PC-3 (cell line): ENCODE data around the gene LLPH. TPM values are rescaled to one million over a fixed set of nuclear protein-coding genes. Genes with fewer than 3 reads are reported as not detected.

Experiments used
- ATAC-seq: fragments of 200-7000 bp; cut with Tn5 transposase; 2 replicates; pipeline ENCODE4 v1.9.1; 2020; ENCODE audit warnings: mild to moderate bottlenecking, moderate library complexity
- BruUV-seq: library from RNA; stranded (reverse); fragments of 400-500 nt; replicated peaks from 2 replicates; lab custom pipeline; 2021; lab: Mats Ljungman, UMichigan
- CTCF ChIA-PET: fragments of 300-600 bp; sonication (Branson Sonifier 250); formaldehyde crosslinking; loops from one replicate; lab custom pipeline; 2022; ENCODE audit warnings: antibody characterized with exemption; lab: Charles Lee
- POLR2A ChIA-PET: fragments of 300-600 bp; sonication (Branson Sonifier 250); formaldehyde crosslinking; loops from one replicate; lab custom pipeline; 2022; ENCODE audit warnings: antibody characterized with exemption; ENCODE audit not compliant: unreplicated experiment; lab: Charles Lee
- DNase-seq: peaks from one replicate; pipeline ENCODE4 v3.0.0-alpha.2; 2015
- H2AFZ ChIP-seq: fragments of 300-600 bp; sonication (generic); 2 replicates; pipeline ENCODE4 v1.6.0; 2016; ENCODE audit warnings: antibody characterized with exemption, low read length
- H3F3A ChIP-seq: fragments of 300-600 bp; sonication (generic); one replicate; pipeline ENCODE4 v1.6.0; 2017; ENCODE audit warnings: antibody characterized with exemption, low read length, control low read depth, mild to moderate bottlenecking; ENCODE audit not compliant: unreplicated experiment
- H3K27ac ChIP-seq: fragments of 300-600 bp; sonication (generic); 2 replicates; pipeline ENCODE4 v1.5.1; 2016; ENCODE audit warnings: mild to moderate bottlenecking, low read length
- H3K27me3 ChIP-seq: fragments of 300-600 bp; sonication (generic); 2 replicates; pipeline ENCODE4 v1.6.1; 2016; ENCODE audit warnings: low read length, mixed read lengths
- H3K36me3 ChIP-seq: fragments of 300-600 bp; sonication (generic); 2 replicates; pipeline ENCODE4 v1.6.1; 2016; ENCODE audit warnings: low read depth, mixed run types, low read length, mixed read lengths
- H3K4me1 ChIP-seq: fragments of 300-600 bp; sonication (generic); 2 replicates; pipeline ENCODE4 v1.5.1; 2016; ENCODE audit warnings: low read length; ENCODE audit not compliant: insufficient read depth
- H3K4me2 ChIP-seq: fragments of 300-600 bp; sonication (generic); 2 replicates; pipeline ENCODE4 v1.6.0; 2016; ENCODE audit warnings: low read length
- H3K4me3 ChIP-seq: fragments of 300-600 bp; sonication (generic); 2 replicates; pipeline ENCODE4 v1.5.1; 2016; ENCODE audit warnings: mild to moderate bottlenecking, low read length, mixed read lengths
- H3K79me2 ChIP-seq: fragments of 300-600 bp; sonication (generic); 2 replicates; pipeline ENCODE4 v1.6.1; 2017; ENCODE audit warnings: low read length, mixed read lengths
- H3K9ac ChIP-seq: fragments of 300-600 bp; sonication (generic); 2 replicates; pipeline ENCODE4 v1.6.0; 2016; ENCODE audit warnings: mild to moderate bottlenecking, low read length
- H3K9me2 ChIP-seq: fragments of 300-600 bp; sonication (generic); replicated peaks from 2 replicates; pipeline ENCODE4 v1.6.1; 2016; ENCODE audit warnings: mixed run types, low read length, mixed read lengths
- H3K9me3 ChIP-seq: fragments of 300-600 bp; sonication (generic); 2 replicates; pipeline ENCODE4 v1.6.1; 2016; ENCODE audit warnings: low read length, mixed read lengths
- H4K20me1 ChIP-seq: fragments of 300-600 bp; sonication (generic); 2 replicates; pipeline ENCODE4 v1.6.1; 2016; ENCODE audit warnings: low read length, mixed read lengths
- CTCF ChIP-seq: fragments of 300-600 bp; sonication (generic); conservative IDR thresholded peaks from 2 replicates; pipeline ENCODE4 v1.5.1; 2017; ENCODE audit warnings: antibody characterized with exemption, low read depth, mild to moderate bottlenecking, low read length
- EZH2 ChIP-seq: fragments of 300-600 bp; sonication (generic); IDR thresholded peaks from one replicate; pipeline ENCODE4 v1.6.1; 2017; ENCODE audit warnings: antibody characterized with exemption, mild to moderate bottlenecking, low read length; ENCODE audit not compliant: unreplicated experiment
- EZH2phosphoT487 ChIP-seq: fragments of 300-600 bp; sonication (generic); IDR thresholded peaks from 2 replicates; pipeline ENCODE4 v1.6.1; 2018; ENCODE audit warnings: mild to moderate bottlenecking, antibody characterized with exemption, low read length, borderline replicate concordance
- intact Hi-C: fragments of 100-400 bp; cut with micrococcal nuclease; formaldehyde crosslinking; loops from 2 replicates; pipeline ENCODE4 v1.9.0; 2023
- total RNA-seq: library from RNA; depleted of rRNA; stranded (reverse); fragments of >200 nt; gene quantifications from 2 replicates; pipeline ENCODE4 v1.2.3, GENCODE V29; 2014

LLPH gene
- total RNA-seq, 1 experiment from 2014 or later: 11.2 TPM

DNA sequence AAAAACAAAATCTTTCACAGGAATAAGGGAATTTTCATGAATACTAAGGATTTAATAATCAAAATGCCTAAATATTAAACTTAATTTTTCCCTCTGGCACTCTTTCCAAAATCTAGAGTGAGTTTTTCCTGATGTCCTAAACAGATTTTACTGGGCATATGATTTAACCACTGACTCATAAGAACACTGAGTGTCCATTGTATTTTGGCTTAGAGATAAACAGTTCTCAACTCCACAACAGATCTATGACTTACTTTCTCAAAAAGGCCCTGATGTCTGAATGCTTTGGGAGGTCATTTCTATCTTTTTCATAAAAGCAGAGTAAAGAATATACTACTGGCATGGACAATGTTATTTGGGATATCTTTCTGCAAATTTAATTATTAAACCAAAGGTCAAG, 24.2 kb upstream of the LLPH start:
- Histone ChIP-seq H3F3A (no peaks in the 10 kb centered on the region), H4K20me1 (no peaks in the 10 kb centered on the region), H2AFZ (no peak overlapping the region), H3K27me3 (no peaks in the 10 kb centered on the region), H3K36me3 (peaks cover 6% of the 10 kb centered on the region; the same call in 1 of the 2 replicates), H3K27ac (no peak overlapping the region), H3K9me3 (no peaks in the 10 kb centered on the region), H3K4me3 (no peak overlapping the region), H3K9me2 (no peaks in the 10 kb centered on the region), H3K79me2 (peaks cover 6% of the 10 kb centered on the region; the same call in 1 of the 2 replicates), H3K9ac (no peak overlapping the region), H3K4me1 (peaks cover 20% of the 10 kb centered on the region), H3K4me2 (no peak overlapping the region)
- DNase-seq: no peak
- ATAC-seq: peak; percentile 74
- intact Hi-C loops: loop anchor here (2.0 kb wide), 1 partner anchor 14 kb away; the partner anchor contains the start of gene TMBIM4
- TF ChIP-seq CTCF: no peak
- TF ChIP-seq EZH2phosphoT487: no peak
- TF ChIP-seq EZH2: no peak
- ChIA-PET CTCF (no interaction called here), POLR2A (no interaction called here)
- BruUV-seq: no TSS peak

- intact Hi-C loops: no loop called here
- DNase-seq (peak; percentile 27), ATAC-seq (peak; percentile 31; the same call in 1 of the 2 replicates)
- no TSS peak for BruUV-seq
- H2AFZ ChIP-seq: no peak overlapping the region
- peaks cover 17% of the 10 kb centered on the region for H3K4me1 ChIP-seq
- CTCF ChIA-PET: no interaction called here
- TF ChIP-seq EZH2: no peak
- TF ChIP-seq EZH2phosphoT487: no peak
- no peak for TF ChIP-seq CTCF
- H3K36me3 ChIP-seq: no peaks in the 10 kb centered on the region
- POLR2A ChIA-PET: interaction anchor here (0.6 kb wide), 1 partner anchor 17 kb away, joined by 3 read pairs; no protein-coding TSS in a partner anchor
- H3K79me2 ChIP-seq: peaks cover 4% of the 10 kb centered on the region; the same call in 1 of the 2 replicates
- H3K9me2 ChIP-seq: no peaks in the 10 kb centered on the region
- no peak overlapping the region for H3K9ac ChIP-seq
- no peaks in the 10 kb centered on the region for H4K20me1 ChIP-seq
- peak overlapping the region; percentile 22; the same call in 1 of the 2 replicates for H3K4me2 ChIP-seq
- no peak overlapping the region for H3K4me3 ChIP-seq
- H3K27me3 ChIP-seq: no peaks in the 10 kb centered on the region
- no peaks in the 10 kb centered on the region for H3F3A ChIP-seq
- H3K9me3 ChIP-seq: no peaks in the 10 kb centered on the region
- 0 out of 2 replicates have a peak overlapping the region, but pooled peaks have one; percentile 6 for H3K27ac ChIP-seq
Measured at GRCh38 chr12:66152732-66153131, 22.2 kb upstream of the LLPH start.

- no peak overlapping the region for H3K4me3 ChIP-seq
- no peak overlapping the region for H2AFZ ChIP-seq
- CTCF ChIA-PET: no interaction called here
- H3K9me3 ChIP-seq: no peaks in the 10 kb centered on the region
- no peaks in the 10 kb centered on the region for H3K36me3 ChIP-seq
- DNase-seq (peak; percentile 15), ATAC-seq (no peak)
- H4K20me1 ChIP-seq: no peaks in the 10 kb centered on the region
- H3K9ac ChIP-seq: no peak overlapping the region
- H3K4me2 ChIP-seq: no peak overlapping the region
- no peaks in the 10 kb centered on the region for H3K79me2 ChIP-seq
- BruUV-seq: no TSS peak
- intact Hi-C loops: loop anchor here (10.0 kb wide), 2 partner anchors 125 to 155 kb away; partner anchors contain the start of gene HELB
- H3K9me2 ChIP-seq: no peaks in the 10 kb centered on the region
- 0 out of 2 replicates have a peak, but pooled peaks have one; percentile 20 for TF ChIP-seq CTCF
- TF ChIP-seq EZH2: no peak
- POLR2A ChIA-PET: no interaction called here
- H3F3A ChIP-seq: no peaks in the 10 kb centered on the region
- H3K4me1 ChIP-seq: peaks cover 14% of the 10 kb centered on the region
- no peaks in the 10 kb centered on the region for H3K27me3 ChIP-seq
- H3K27ac ChIP-seq: no peak overlapping the region
Measured at GRCh38 chr12:66149702-66150398, 19.3 kb upstream of the LLPH start.
